Upper lobe of left lung (tissue), 4 donors: ENCODE data around the gene CABCOCO1.

ENCODE experiments used
- CTCF ChIP-seq, 6 experiments: fragments of 450-650 bp in 4 of 6; fragments of 200-600 bp in 2 of 6; sonication (generic) in 2 of 6; IDR thresholded peaks; one replicate each; pipeline ENCODE4 v1.5.1; 2016 to 2019; ENCODE audit warnings: antibody characterized with exemption in 6 of 6
- EP300 ChIP-seq, 4 donors: sonication (generic); formaldehyde crosslinking; IDR thresholded peaks; one replicate each; pipeline ENCODE4 v1.5.1; 2017; ENCODE audit warnings: antibody characterized with exemption in 4 of 4, control low read depth in 2 of 4
- POLR2A ChIP-seq, 4 donors: fragments of 450-650 bp; IDR thresholded peaks; one replicate each; pipeline ENCODE4 v1.5.1; 2016 to 2017; ENCODE audit warnings: antibody characterized with exemption in 4 of 4, mild to moderate bottlenecking in 2 of 4
- POLR2AphosphoS5 ChIP-seq, 2 donors: sonication (generic); formaldehyde crosslinking; IDR thresholded peaks; one replicate each; pipeline ENCODE4 v1.5.1; 2017; ENCODE audit warnings: antibody characterized with exemption in 2 of 2

GRCh38 chr10:61692447-61693010 is 29.8 kb downstream of the CABCOCO1 start:
- TF ChIP-seq CTCF (IDR thresholded peaks at IDR 0.05): no peak
- no peak for TF ChIP-seq POLR2A (IDR thresholded peaks at IDR 0.05)
- TF ChIP-seq POLR2AphosphoS5 (IDR thresholded peaks at IDR 0.05): no peak
- no peak for TF ChIP-seq EP300 (IDR thresholded peaks at IDR 0.05)
